Endothelial cell of umbilical vein (primary cell): Measurements from ENCODE around the gene ANKRD33B. TPM values are rescaled to one million over a fixed set of nuclear protein-coding genes. Genes with fewer than 3 reads are reported as not detected.

Experiments used
- BruUV-seq: library from RNA; stranded (reverse); fragments of 400-500 nt; replicated peaks from 2 replicates; lab custom pipeline; 2021; lab: Mats Ljungman, UMichigan
- CTCF ChIA-PET: fragments of 300-600, 350-600 bp; sonication (Branson Sonifier 250); formaldehyde crosslinking; loops from one replicate; lab custom pipeline; 2021; ENCODE audit warnings: antibody characterized with exemption, inconsistent platforms; lab: Charles Lee
- POLR2A ChIA-PET: fragments of 300-600, 350-600 bp; sonication (Branson Sonifier 250); formaldehyde crosslinking; loops from one replicate; lab custom pipeline; 2021; ENCODE audit warnings: antibody characterized with exemption, inconsistent platforms; lab: Charles Lee
- DNase-seq: peaks from one replicate; pipeline ENCODE4 v3.0.0-alpha.2; 2011; ENCODE audit warnings: low read depth, low spot score
- FAIRE-seq: peaks from 2 replicates; lab custom pipeline; 2011; peaks lifted over from hg19 to GRCh38; lab: Jason Lieb, UNC
- H2AFZ ChIP-seq: 2 replicates; pipeline ENCODE4 v1.6.0; 2012; ENCODE audit warnings: low read depth, low read length, control low read depth, inconsistent platforms
- H3K27ac ChIP-seq: 2 replicates; pipeline ENCODE4 v1.5.1; 2011; ENCODE audit warnings: low read depth, mild to moderate bottlenecking, control low read depth, low read length, moderate library complexity; ENCODE audit not compliant: insufficient read depth
- H3K27me3 ChIP-seq, 2 experiments: 2 replicates each; pipeline versions ENCODE4 v1.6.0 to v1.6.1; 2011; ENCODE audit warnings: low read length in 2 of 2, mixed read lengths in 1 of 2; ENCODE audit not compliant: control insufficient read depth in 2 of 2, insufficient read depth in 2 of 2
- H3K36me3 ChIP-seq, 2 experiments: 2 replicates in 1 of 2; 3 replicates in 1 of 2; pipeline ENCODE4 v1.5.1; 2011; ENCODE audit warnings: low read length in 2 of 2, mild to moderate bottlenecking in 1 of 2, moderate library complexity in 1 of 2; ENCODE audit not compliant: control insufficient read depth in 2 of 2, insufficient read depth in 2 of 2; ENCODE audit errors: extremely low read depth in 1 of 2
- H3K4me1 ChIP-seq: 3 replicates; pipeline ENCODE4 v1.5.1; 2011; ENCODE audit warnings: mild to moderate bottlenecking, low read length; ENCODE audit not compliant: control insufficient read depth, insufficient read depth; ENCODE audit errors: extremely low read depth
- H3K4me2 ChIP-seq: 2 replicates; pipeline ENCODE4 v1.6.1; 2011; ENCODE audit warnings: low read length, control low read depth, mixed read lengths; ENCODE audit not compliant: insufficient read depth
- H3K4me3 ChIP-seq, 3 experiments: fragments of 200-600 bp in 1 of 3; sonication (generic), shearing (Covaris generic) in 1 of 3; replicated peaks in 1 of 3; 2 replicates each; pipeline ENCODE4 v1.5.1; 2011 to 2016; ENCODE audit warnings: control low read depth in 3 of 3, low read length in 3 of 3, mild to moderate bottlenecking in 2 of 3, inconsistent platforms in 1 of 3, low read depth in 1 of 3, moderate library complexity in 1 of 3; ENCODE audit not compliant: insufficient read depth in 1 of 3
- H3K79me2 ChIP-seq: 2 replicates; pipeline ENCODE4 v1.6.0; 2012; ENCODE audit warnings: low read length, inconsistent platforms; ENCODE audit not compliant: control insufficient read depth, insufficient read depth
- H3K9ac ChIP-seq: replicated peaks from 2 replicates; pipeline ENCODE3; 2011; ENCODE audit warnings: low read length, control low read depth; ENCODE audit not compliant: insufficient read depth; ENCODE audit errors: extremely low read depth
- H3K9me1 ChIP-seq: replicated peaks from 3 replicates; pipeline ENCODE4 v1.6.0; 2011; ENCODE audit warnings: mild to moderate bottlenecking, low read length; ENCODE audit not compliant: control insufficient read depth, insufficient read depth; ENCODE audit errors: extremely low read depth
- H3K9me3 ChIP-seq: replicated peaks from 2 replicates; pipeline ENCODE4 v1.5.1; 2012; ENCODE audit warnings: low read length, inconsistent platforms; ENCODE audit not compliant: control insufficient read depth, insufficient read depth
- H4K20me1 ChIP-seq: replicated peaks from 2 replicates; pipeline ENCODE3; 2011; ENCODE audit warnings: mild to moderate bottlenecking, low read length; ENCODE audit not compliant: control insufficient read depth, insufficient read depth; ENCODE audit errors: extremely low read depth
- CTCF ChIP-seq, 2 donors: IDR thresholded peaks; 1 replicate in 1 of 2; 2 replicates in 1 of 2; pipeline ENCODE4 v1.5.1; 2011; ENCODE audit warnings: low read length in 2 of 2, mild to moderate bottlenecking in 2 of 2, moderate library complexity in 2 of 2, control low read depth in 1 of 2, inconsistent platforms in 1 of 2, low read depth in 1 of 2; ENCODE audit not compliant: insufficient read depth in 1 of 2; ENCODE audit errors: extremely low read depth in 1 of 2
- EZH2 ChIP-seq: IDR thresholded peaks from 2 replicates; pipeline ENCODE4 v1.6.1; 2012; ENCODE audit warnings: borderline replicate concordance, low read depth, mild to moderate bottlenecking, moderate library complexity, low read length, inconsistent platforms; ENCODE audit not compliant: severe bottlenecking
- FOS ChIP-seq: IDR thresholded peaks from 2 replicates; pipeline ENCODE4 v1.6.1; 2011; ENCODE audit warnings: mild to moderate bottlenecking, low read length, moderate library complexity, borderline replicate concordance; ENCODE audit not compliant: insufficient read depth
- GATA2 ChIP-seq: IDR thresholded peaks from 2 replicates; pipeline ENCODE4 v1.7.0; 2011; ENCODE audit warnings: low read depth, mild to moderate bottlenecking, moderate library complexity, mixed read lengths, low read length; ENCODE audit not compliant: insufficient read length, insufficient read depth
- JUN ChIP-seq: IDR thresholded peaks from 2 replicates; pipeline ENCODE4 v1.6.1; 2011; ENCODE audit warnings: borderline replicate concordance, low read depth; ENCODE audit not compliant: insufficient read length, insufficient read depth
- MAX ChIP-seq: IDR thresholded peaks from 2 replicates; pipeline ENCODE4 v1.6.1; 2011; ENCODE audit not compliant: insufficient read depth, insufficient read length
- MYC ChIP-seq: IDR thresholded peaks from one replicate; pipeline ENCODE4 v1.6.1; 2011; ENCODE audit warnings: mild to moderate bottlenecking, low read depth, low read length
- POLR2A ChIP-seq: IDR thresholded peaks from 2 replicates; pipeline ENCODE4 v1.6.1; 2012; ENCODE audit warnings: low read depth, mild to moderate bottlenecking, control low read depth, low read length
- POLR2AphosphoS5 ChIP-seq: IDR thresholded peaks from 2 replicates; pipeline ENCODE4 v1.6.1; 2012; ENCODE audit warnings: low read depth, mild to moderate bottlenecking, control low read depth, low read length, moderate library complexity; ENCODE audit not compliant: insufficient read depth
- dilution Hi-C: fragments of 300-500 bp; cut with MboI; formaldehyde crosslinking; loops from one replicate; pipeline ENCODE4 v1.15.0; 2019; ENCODE audit warnings: low sequenced_read_pairs; ENCODE audit not compliant: extremely low pct_ligation_motif_present
- intact Hi-C: fragments of 100-400 bp; cut with micrococcal nuclease; formaldehyde crosslinking; loops from one replicate; pipeline ENCODE4 v1.10.0; 2022
- polyA plus RNA-seq, 4 experiments: library from polyadenylated mRNA; depleted of rRNA in 3 of 4; stranded (reverse) in 3 of 4; unstranded in 1 of 4; fragments of >200 nt; gene quantifications; 2 replicates each; pipeline versions ENCODE4 v1.2.1 to v1.2.3, GENCODE V29; 2011 to 2012; ENCODE audit warnings: missing spikeins in 1 of 4
- total RNA-seq: library from RNA; stranded (reverse); gene quantifications from 2 replicates; pipeline ENCODE4 v1.2.3, GENCODE V29; 2021

Gene ANKRD33B
- total and polyA plus RNA-seq, 2 donors (not counting 3 experiments of a cell fraction or from before 2014, with no cell fraction given) = 2.4 to 5.4 TPM

GRCh38 chr5:10677533-10677932 lies 113.7 kb downstream of the ANKRD33B start:
- Histone ChIP-seq H3K9me1 (no peaks in the 10 kb centered on the region), H3K36me3 (peaks cover 9 to 36% of the 10 kb centered on the region in 2 experiments), H2AFZ (no peak overlapping the region), H3K9me3 (no peaks in the 10 kb centered on the region), H3K4me1 (no peaks in the 10 kb centered on the region), H4K20me1 (no peaks in the 10 kb centered on the region), H3K4me2 (no peak overlapping the region), H3K27ac (no peak overlapping the region), H3K9ac (no peak overlapping the region), H3K27me3 (no peaks in the 10 kb centered on the region), H3K4me3 (no peak overlapping the region), H3K79me2 (no peaks in the 10 kb centered on the region)
- no TSS peak for BruUV-seq
- ChIA-PET POLR2A (no interaction called here), CTCF (no interaction called here)
- FAIRE-seq (no peak), DNase-seq (no peak)
- intact Hi-C loops (no loop called here), dilution Hi-C loops (no loop called here)
- TF ChIP-seq GATA2 = no peak
- no peak for TF ChIP-seq FOS
- TF ChIP-seq POLR2AphosphoS5 = no peak
- no peak for TF ChIP-seq CTCF (IDR thresholded peaks at IDR 0.05; ENCODE audit: extremely low read depth in 1 of 2, insufficient read depth in 1 of 2, low read depth in 1 of 2, low read length in 2 of 2)
- no peak for TF ChIP-seq JUN
- no peak for TF ChIP-seq MAX
- TF ChIP-seq MYC = no peak
- TF ChIP-seq POLR2A = no peak
- TF ChIP-seq EZH2 = no peak
